SW480 (cell line): ENCODE data around the gene ZNF134.

Experiments
- DNase-seq: peaks from one replicate; pipeline ENCODE4 v3.0.0-alpha.2; 2016; ENCODE audit warnings: low spot score

The ZNF134 gene

DNA sequence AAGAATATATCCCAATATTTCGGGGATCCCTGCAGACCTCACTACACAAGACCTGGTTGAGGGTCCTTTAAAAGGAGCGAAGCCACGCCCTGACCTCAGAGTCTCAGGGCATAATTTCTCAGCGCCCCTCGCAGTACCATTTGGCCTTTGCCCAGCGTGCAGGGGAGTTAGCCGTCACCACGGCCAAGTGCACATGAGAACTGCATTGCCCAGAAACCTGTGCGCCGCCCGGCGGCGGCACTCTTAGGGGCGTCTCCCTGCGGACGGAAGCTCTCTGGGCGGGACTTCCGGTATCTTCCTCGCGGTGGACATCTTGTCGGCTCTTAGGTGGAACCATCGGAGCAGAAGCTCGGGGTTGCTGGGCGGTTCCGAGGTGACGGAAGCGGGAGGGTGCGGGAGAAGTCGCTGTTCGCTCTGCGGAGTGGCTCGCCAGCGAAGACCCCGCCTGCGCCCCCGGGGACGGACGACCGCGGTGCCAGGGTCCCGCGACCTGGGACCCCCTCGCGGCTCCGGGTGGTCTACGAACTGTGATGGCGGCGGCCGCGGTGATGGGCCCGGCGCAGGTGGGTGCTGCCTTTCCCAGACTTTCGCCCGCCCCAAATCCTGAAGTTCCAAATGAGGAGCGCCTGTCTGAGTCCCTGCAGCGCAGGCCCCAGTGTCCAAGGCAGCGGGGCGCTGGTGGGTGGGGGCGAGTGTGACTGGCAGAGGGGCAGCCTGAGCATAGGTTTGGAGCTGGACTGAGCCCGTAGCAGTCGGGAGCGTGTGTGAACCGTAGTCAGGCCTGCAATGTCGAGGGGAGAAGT lies at the start of gene ZNF134:
ZNF134 (plus strand) TSS at position 302 of the 803 bp plus-strand sequence. CDS start 5,227 bp downstream, outside the sequence.
- peak; percentile 93 for DNase-seq

DNA sequence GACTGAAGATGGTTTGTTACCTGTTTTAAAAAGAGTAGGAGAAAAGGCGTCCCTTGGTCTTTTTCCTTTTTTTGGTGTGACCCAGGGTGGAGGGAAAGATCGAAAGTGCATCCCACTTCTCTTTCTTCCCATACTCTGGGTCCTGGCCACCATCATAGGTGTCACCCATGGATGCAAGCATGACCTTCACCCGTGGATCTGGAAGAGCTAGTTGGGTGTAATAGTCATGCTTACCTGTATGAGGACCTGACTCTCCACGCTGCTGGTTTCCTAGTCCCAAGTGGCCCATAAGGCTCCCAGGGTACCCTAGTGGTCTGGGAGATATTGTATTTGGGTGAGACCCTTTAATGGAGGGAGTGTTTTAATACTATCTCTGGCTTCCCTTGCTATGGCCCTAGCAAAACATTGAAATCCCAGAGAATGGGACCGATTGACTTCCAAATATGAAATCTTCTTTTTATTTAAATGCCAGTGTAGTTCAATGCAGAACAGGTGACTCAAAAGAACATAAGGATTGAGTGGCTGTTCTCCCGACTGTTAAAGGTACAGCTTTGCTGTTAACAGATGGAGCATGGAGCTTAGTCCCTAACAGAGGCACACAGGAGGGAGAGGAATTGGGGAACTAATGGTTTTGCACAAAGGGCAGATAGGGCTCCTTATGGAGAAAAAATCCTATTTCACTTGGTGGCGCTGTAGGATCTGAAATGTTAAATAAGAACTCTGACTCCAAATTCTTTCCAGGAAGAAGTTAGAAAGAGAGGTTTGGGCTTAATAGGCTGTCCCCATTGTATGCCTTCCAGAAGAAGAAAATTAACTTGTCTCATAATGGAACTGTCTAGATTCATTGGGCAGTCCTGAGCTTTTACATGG lies 47.4 kb upstream of the ZNF134 start:
- DNase-seq = no peak

GRCh38 chr19:57570707-57571106 lies 43.3 kb upstream of the ZNF134 start:
- no peak for DNase-seq

- DNase-seq = no peak
Measured at GRCh38 chr19:57572415-57572947, 41.6 kb upstream of the ZNF134 start.

GRCh38 chr19:57576661-57577060 lies 37.4 kb upstream of the ZNF134 start:
- DNase-seq = no peak

DNA sequence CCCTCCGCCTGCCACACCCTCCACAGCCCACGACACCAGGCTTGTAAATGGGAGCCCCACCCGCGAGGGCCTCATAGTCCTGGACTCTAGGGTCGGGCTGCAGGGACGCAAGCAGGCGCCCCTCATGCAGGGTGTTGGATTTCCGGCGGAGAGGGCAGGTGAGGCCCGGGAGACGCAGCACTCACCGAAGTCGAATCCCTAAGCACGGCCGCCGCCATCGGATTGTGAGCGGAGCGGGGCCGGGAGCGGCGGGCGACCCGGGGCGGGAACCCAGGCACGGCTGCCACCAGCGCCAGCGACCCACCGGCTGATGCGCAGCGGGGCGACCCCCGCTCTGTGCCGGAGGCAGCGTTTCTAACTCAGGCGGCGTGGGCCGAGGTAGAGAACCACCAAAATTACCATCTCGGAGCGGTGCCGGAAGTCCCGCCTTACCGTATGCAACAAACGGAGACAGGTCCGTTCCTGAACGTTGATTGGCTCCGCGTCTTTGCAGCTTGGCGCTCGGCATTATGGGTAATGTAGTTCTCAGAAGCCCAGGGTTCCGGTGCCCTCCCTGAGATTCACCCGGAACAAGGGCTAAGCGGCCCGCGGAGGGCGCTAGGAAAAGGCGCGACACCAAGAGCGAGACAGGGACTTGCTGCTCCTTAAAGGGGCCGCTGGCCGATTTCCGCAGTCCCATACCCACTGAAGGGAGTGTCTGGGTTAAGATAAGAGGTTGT lies 35.4 kb upstream of the ZNF134 start, which contains the start of gene ZNF416:
ZNF416 (minus strand) TSS at position 425 of the 719 bp plus-strand sequence; CDS start at position 218, 207 bp downstream.
- DNase-seq = peak; percentile 98

DNA sequence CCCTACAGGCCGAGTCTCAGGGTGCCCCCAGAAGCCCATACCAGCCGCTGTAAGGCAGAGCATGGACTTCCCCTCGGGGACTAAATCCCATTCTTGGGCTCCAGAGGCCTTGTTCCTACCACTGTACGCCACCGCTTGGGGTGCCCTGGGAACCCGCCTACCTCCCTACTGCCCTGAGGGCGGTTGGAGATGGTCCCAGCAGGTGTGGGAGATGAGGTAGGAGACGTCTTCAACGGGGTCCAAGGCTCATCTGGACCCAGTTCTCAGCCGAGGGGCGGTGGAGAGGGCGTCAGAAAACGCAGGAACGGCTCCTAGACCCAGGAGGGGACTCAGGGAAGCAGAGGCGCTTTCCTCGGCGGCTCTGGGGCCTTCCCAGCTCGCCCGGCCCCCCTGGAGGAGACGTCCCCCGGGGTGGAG lies 30.9 kb upstream of the ZNF134 start:
- no peak for DNase-seq

GRCh38 chr19:57583521-57584416 lies 30.3 kb upstream of the ZNF134 start, which contains the start of gene ZIK1:
Gene ZIK1, plus strand, starts transcription at chr19:57584145. Its CDS starts 212 bp downstream, at chr19:57584357.
- no peak for DNase-seq

DNA sequence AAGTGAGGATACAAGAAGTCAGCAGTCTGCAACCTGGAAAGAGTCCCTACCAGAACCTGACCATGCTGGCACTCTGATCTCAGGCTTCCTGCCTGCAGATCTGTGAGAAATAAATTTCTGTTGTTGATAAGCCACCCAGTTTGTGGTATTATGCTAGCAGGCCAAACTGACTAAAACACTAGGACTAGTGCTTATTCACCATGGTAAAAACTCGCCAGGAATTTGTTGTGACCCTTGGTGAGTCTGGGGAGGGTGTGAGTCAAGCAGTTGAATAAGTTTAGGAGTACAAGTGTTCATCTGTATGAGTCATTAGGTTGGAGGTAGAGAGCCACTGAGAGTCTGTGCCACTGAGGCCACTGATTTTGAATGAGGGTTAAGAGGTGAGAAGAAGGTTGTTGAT lies 26.5 kb upstream of the ZNF134 start:
- no peak for DNase-seq

DNA sequence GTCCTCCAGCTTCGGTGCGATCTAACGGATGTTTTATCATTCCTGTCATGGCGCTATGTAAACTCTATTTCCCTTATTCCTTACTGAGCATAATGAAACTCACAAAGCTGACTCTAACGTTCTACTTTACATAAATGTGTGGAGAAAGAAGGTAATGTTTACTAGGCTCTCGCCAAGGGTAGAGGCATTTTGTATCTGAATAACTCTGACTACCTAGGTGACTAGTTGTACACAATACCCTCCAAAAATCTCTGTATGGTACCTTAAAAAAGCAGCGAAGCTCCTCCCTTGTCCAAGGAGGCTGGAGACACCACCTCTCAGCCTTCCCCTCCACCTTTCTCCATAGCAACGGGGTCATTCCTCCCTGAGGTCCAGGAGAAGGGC lies 14.7 kb upstream of the ZNF134 start:
- no peak for DNase-seq

DNA sequence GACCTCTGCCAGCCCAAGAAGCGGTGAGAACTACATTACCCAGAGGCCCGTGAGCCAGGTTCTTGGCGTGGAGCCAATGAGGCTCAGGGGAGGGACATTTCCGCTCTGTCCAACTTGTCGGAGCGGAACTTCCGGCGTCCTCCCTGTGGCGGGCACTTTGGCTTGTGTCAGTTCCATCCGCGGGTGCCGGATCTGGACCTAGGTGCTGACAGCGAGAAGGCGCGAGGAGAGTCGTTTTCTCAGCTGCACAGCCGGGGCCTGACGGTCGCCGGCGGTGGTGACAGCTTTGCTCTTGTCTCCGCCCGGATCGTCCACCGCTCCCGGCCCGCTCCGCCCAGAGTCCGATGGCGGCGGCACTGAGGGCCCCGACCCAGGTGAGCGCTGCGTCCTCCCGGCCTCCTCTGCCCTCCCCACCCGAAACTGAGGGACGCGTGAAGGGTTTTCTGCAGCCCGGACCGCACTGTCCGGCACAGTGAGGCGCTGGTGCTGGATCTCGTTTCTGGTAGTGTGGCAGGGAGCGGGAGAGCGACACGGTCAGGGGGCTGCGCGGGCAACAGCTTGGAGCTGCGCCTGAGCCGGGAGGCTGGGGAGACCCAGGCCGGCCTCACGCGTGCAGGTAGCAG lies 14.2 kb upstream of the ZNF134 start, which contains the start of gene ZNF530:
ZNF530 (plus strand) TSS at position 125 of the 623 bp plus-strand sequence. CDS start 4,461 bp downstream, outside the sequence.
- peak; percentile 79 for DNase-seq

DNA sequence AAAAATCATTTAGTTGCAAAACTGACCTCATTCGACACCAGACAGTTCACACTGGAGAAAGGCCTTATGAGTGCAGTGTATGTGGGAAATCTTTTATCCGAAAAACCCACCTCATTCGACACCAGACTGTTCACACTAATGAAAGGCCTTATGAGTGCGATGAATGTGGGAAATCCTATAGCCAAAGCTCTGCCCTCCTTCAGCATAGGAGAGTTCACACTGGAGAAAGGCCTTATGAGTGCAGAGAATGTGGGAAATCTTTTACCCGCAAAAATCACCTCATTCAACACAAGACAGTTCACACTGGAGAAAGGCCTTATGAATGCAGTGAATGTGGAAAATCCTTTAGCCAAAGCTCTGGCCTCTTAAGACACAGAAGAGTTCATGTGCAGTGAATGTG lies 7.1 kb upstream of the ZNF134 start:
- DNase-seq = no peak

GRCh38 chr19:57611113-57611512 lies 2.9 kb upstream of the ZNF134 start:
- no peak for DNase-seq

GRCh38 chr19:57615346-57615745 lies 1.3 kb downstream of the ZNF134 start:
- no peak for DNase-seq

GRCh38 chr19:57620673-57621348 lies 6.8 kb downstream of the ZNF134 start:
- DNase-seq = no peak

DNA sequence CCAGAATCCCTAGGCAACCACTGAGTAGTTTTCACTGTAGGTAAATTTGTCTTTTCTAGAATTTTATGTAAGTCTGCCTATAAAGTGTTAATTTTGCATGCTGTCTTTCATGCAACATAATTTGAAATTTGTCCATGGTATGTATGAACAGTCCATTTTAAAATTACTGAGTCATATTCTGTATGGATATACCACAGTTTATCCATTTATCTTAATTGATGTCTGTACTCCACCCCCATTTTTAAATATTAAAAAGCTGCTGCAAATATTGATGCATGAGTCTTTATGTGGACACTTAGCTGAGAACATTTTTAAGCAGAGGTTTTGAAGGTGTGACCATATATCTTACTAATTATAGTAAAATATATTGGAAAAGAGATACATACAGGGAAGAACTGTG lies 9.0 kb downstream of the ZNF134 start:
- DNase-seq = no peak

GRCh38 chr19:57632987-57633831 lies 19.2 kb downstream of the ZNF134 start, which contains the start of gene ZNF211:
Gene ZNF211, plus strand, starts transcription at chr19:57633168. Its CDS starts 179 bp downstream, at chr19:57633347.
- peak; percentile 95 for DNase-seq

DNA sequence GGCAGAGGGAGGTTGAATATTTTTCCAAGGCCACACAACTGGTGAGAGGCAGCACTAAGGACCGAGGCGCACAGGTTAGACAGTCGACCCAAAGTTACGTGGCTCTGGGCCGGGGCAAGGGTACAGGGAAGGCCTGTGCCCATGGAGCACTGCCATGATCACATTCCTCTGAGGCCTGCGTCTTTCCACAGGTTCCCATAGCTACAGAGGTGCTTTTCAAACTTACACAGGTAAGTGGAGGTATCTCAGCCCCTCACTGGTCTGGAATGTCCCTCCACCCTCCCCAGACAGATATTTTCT lies 19.7 kb downstream of the ZNF134 start:
- DNase-seq = no peak

- DNase-seq = no peak
Measured at GRCh38 chr19:57637379-57637778, 23.3 kb downstream of the ZNF134 start.
